Left cardiac atrium (tissue), 4 donors: ENCODE measurements around the gene LILRA1. TPM values are rescaled to one million over a fixed set of nuclear protein-coding genes. Genes with fewer than 3 reads are reported as not detected.
"Not testable (repeated sequence)": the region's sequence is repeated elsewhere in the genome, so short reads cannot be mapped to it uniquely, and the experiment has no call there.

ENCODE experiments used
- ATAC-seq, 2 donors: fragments of 200-7000 bp; cut with Tn5 transposase; one replicate each; pipeline ENCODE4 v1.9.1; 2020; ENCODE audit warnings: mild to moderate bottlenecking in 2 of 2, moderate library complexity in 2 of 2
- DNase-seq: peaks from one replicate; pipeline ENCODE4 v3.0.0-alpha.2; 2020
- intact Hi-C, 2 donors: fragments of 100-400 bp; cut with DNase I; formaldehyde crosslinking; loops; one replicate each; pipeline versions ENCODE4 v1.14.1 to v1.15.1; 2022 to 2023
- long read RNA-seq: library from polyadenylated mRNA; unstranded; transcript quantifications from one replicate; pipeline ENCODE4 v2.0.0, GENCODE V29; 2021
- total RNA-seq, 2 donors: library from RNA; stranded (reverse); fragmentation: NEBNext Ultra II Directional; extraction: Animal tissue kit (Norgen Biotek cat#: 25700); gene quantifications; one replicate each; pipeline ENCODE4 v1.2.1, GENCODE V29; 2021
- donor health status: DM: no; HTN: yes; CAD: no.
- donor health status: DM: no; HTN: yes; CAD: no; lungs with severe emphysema.
- donor health status: DM: yes; HTN: yes; CAD: no.
- donor health status: Dilated cardiomyopathy.

LILRA1 gene
- under 1 TPM; 0.86 to 0.97 TPM for total RNA-seq
- long read RNA-seq, partial matches to known transcripts, result 0 of 1 reads
- long read RNA-seq, other reads (novel, unspliced or antisense), result 1 of 1 reads

GRCh38 chr19:54593445-54593844 lies at the start of gene LILRA1:
LILRA1 (plus strand) TSS chr19:54593632; CDS start chr19:54594245, 613 bp downstream.
- ATAC-seq, result peak in 1 of 2 donors; percentile 35
- DNase-seq, intact Hi-C loops: not testable (repeated sequence)

GRCh38 chr19:54548806-54549205 lies 44.6 kb upstream of the LILRA1 start:
- no peak for DNase-seq
- intact Hi-C loops, result no loop called here
- no peak for ATAC-seq

GRCh38 chr19:54549224-54549623 lies 44.2 kb upstream of the LILRA1 start:
- ATAC-seq (no peak), DNase-seq (no peak)
- intact Hi-C loops, result no loop called here

GRCh38 chr19:54551293-54551692 lies 42.1 kb upstream of the LILRA1 start:
- ATAC-seq, result no peak
- intact Hi-C loops, result no loop called here

GRCh38 chr19:54551950-54552912 lies 41.2 kb upstream of the LILRA1 start:
- intact Hi-C loops, result no loop called here
- ATAC-seq (peak in 1 of 2 donors; percentile 50), DNase-seq (peak; percentile 36)

More at GRCh38 chr19:54551293-54551692, 42.1 kb upstream of the LILRA1 start:
- DNase-seq, result no peak

GRCh38 chr19:54552913-54553310 lies 40.5 kb upstream of the LILRA1 start:
- ATAC-seq, result no peak
- intact Hi-C loops, result no loop called here
- no peak for DNase-seq

GRCh38 chr19:54554006-54554405 lies 39.4 kb upstream of the LILRA1 start:
- DNase-seq (no peak), ATAC-seq (no peak)
- intact Hi-C loops, result no loop called here

GRCh38 chr19:54554896-54555295 lies 38.5 kb upstream of the LILRA1 start:
- ATAC-seq (no peak), DNase-seq (no peak)
- intact Hi-C loops, result no loop called here

GRCh38 chr19:54556194-54556593 lies 37.2 kb upstream of the LILRA1 start:
- intact Hi-C loops, result no loop called here
- DNase-seq, result no peak
- no peak for ATAC-seq

GRCh38 chr19:54558339-54558738 lies 35.1 kb upstream of the LILRA1 start:
- DNase-seq (no peak), ATAC-seq (no peak)
- intact Hi-C loops, result no loop called here

GRCh38 chr19:54560881-54561385 lies 32.5 kb upstream of the LILRA1 start:
- ATAC-seq, result no peak

GRCh38 chr19:54561840-54562239 lies 31.6 kb upstream of the LILRA1 start:
- no peak for DNase-seq
- no peak for ATAC-seq
- intact Hi-C loops, result no loop called here

More at GRCh38 chr19:54560881-54561385, 32.5 kb upstream of the LILRA1 start:
- DNase-seq, result no peak
- intact Hi-C loops, result no loop called here

GRCh38 chr19:54563206-54563605 lies 30.2 kb upstream of the LILRA1 start:
- ATAC-seq, intact Hi-C loops, DNase-seq: not testable (repeated sequence)

- DNase-seq (no peak), ATAC-seq (no peak)
- intact Hi-C loops, result loop anchor here in 1 of 2 donors (10.0 kb wide), 1 partner anchor 276 kb away; no protein-coding TSS in a partner anchor
Measured at GRCh38 chr19:54570316-54570715, 23.1 kb upstream of the LILRA1 start.

- intact Hi-C loops, result loop anchor here in 1 of 2 donors (10.0 kb wide), 1 partner anchor 277 kb away; no protein-coding TSS in a partner anchor
- ATAC-seq, result peak in 1 of 2 donors; percentile 31
- DNase-seq, result not testable (repeated sequence)
Measured at GRCh38 chr19:54571715-54572615, 21.5 kb upstream of the LILRA1 start.

GRCh38 chr19:54572696-54573311 lies 20.6 kb upstream of the LILRA1 start:
- ATAC-seq (peak; percentile 53 to 78), DNase-seq (no peak)
- intact Hi-C loops, result loop anchor here in 1 of 2 donors (10.0 kb wide), 1 partner anchor 278 kb away; no protein-coding TSS in a partner anchor

- intact Hi-C loops, result loop anchor here in 1 of 2 donors (10.0 kb wide), 1 partner anchor 279 kb away; no protein-coding TSS in a partner anchor
- DNase-seq, result no peak
Measured at GRCh38 chr19:54573330-54573872, 20.0 kb upstream of the LILRA1 start, which contains the start of gene LILRA2. LILRA2 (plus strand) TSS chr19:54573790; CDS start chr19:54573879, 89 bp downstream.

GRCh38 chr19:54574051-54574450 lies 19.4 kb upstream of the LILRA1 start:
- DNase-seq (no peak), ATAC-seq (no peak)
- intact Hi-C loops, result loop anchor here in 1 of 2 donors (10.0 kb wide), 1 partner anchor 279 kb away; no protein-coding TSS in a partner anchor

More at GRCh38 chr19:54573330-54573872, 20.0 kb upstream of the LILRA1 start, which contains the start of gene LILRA2:
- peak; percentile 27 to 68 for ATAC-seq
